HEK293 (cell line): ENCODE results near the gene RHEB.

Experiments used
- CTCF ChIA-PET: fragments of 350-600 bp; formaldehyde crosslinking; extraction: SDS; loops from one replicate; lab custom pipeline; 2021; ENCODE audit warnings: antibody characterized with exemption; lab: Yijun Ruan, JAX
- POLR2A ChIA-PET: fragments of 300-600 bp; formaldehyde crosslinking; extraction: SDS; loops from one replicate; lab custom pipeline; 2020; ENCODE audit warnings: antibody characterized with exemption, inconsistent platforms; lab: Yijun Ruan, JAX
- H3K27ac ChIP-seq: fragments of 200-500 bp; sonication (Bioruptor generic); 2 replicates; pipeline ENCODE4 v1.5.1; 2014; ENCODE audit warnings: low read depth, low read length, control low read depth, inconsistent platforms; ENCODE audit errors: extremely low read depth
- H3K36me3 ChIP-seq, 2 experiments: fragments of 200-500 bp in 1 of 2; sonication (Bioruptor generic) in 1 of 2; 1 replicate in 1 of 2; 2 replicates in 1 of 2; pipeline ENCODE4 v1.5.1; 2014 to 2017; ENCODE audit warnings: inconsistent platforms in 2 of 2, low read length in 2 of 2; ENCODE audit not compliant: control insufficient read depth in 2 of 2, insufficient read depth in 1 of 2
- H3K4me1 ChIP-seq: fragments of 200-500 bp; sonication (Bioruptor generic); 2 replicates; pipeline ENCODE4 v1.5.1; 2014; ENCODE audit warnings: mild to moderate bottlenecking, low read length, inconsistent platforms; ENCODE audit not compliant: control insufficient read depth, insufficient read depth
- H3K4me3 ChIP-seq: 2 replicates; pipeline ENCODE4 v1.5.1; 2011; ENCODE audit warnings: low read depth, mild to moderate bottlenecking, control low read depth, low read length, moderate library complexity
- H3K9me3 ChIP-seq: fragments of 200-500 bp; sonication (Bioruptor generic); 2 replicates; pipeline ENCODE4 v1.5.1; 2014; ENCODE audit warnings: low read depth, low read length, inconsistent platforms; ENCODE audit not compliant: control insufficient read depth, insufficient read depth
- FEZF1 ChIP-seq: fragments of 450-650 bp; formaldehyde crosslinking; IDR thresholded peaks from 2 replicates; pipeline ENCODE4 v1.5.1; 2016; ENCODE audit warnings: missing biosample characterization, missing genetic modification characterization
- KLF10 ChIP-seq: fragments of 450-650 bp; IDR thresholded peaks from 2 replicates; pipeline ENCODE4 v1.5.1; 2018; ENCODE audit warnings: missing biosample characterization, mild to moderate bottlenecking, missing genetic modification characterization
- KLF16 ChIP-seq: fragments of 450-650 bp; formaldehyde crosslinking; IDR thresholded peaks from 2 replicates; pipeline ENCODE4 v1.5.1; 2017; ENCODE audit warnings: missing biosample characterization, missing genetic modification characterization
- MYNN ChIP-seq: fragments of 450-650 bp; formaldehyde crosslinking; IDR thresholded peaks from 2 replicates; pipeline ENCODE4 v1.5.1; 2016; ENCODE audit warnings: missing biosample characterization, missing genetic modification characterization, borderline replicate concordance
- RBAK ChIP-seq: fragments of 450-650 bp; formaldehyde crosslinking; IDR thresholded peaks from 2 replicates; pipeline ENCODE4 v1.5.1; 2016; ENCODE audit warnings: missing biosample characterization, missing genetic modification characterization
- SCRT1 ChIP-seq: fragments of 450-650 bp; formaldehyde crosslinking; IDR thresholded peaks from 2 replicates; pipeline ENCODE4 v1.5.1; 2016; ENCODE audit warnings: missing biosample characterization, missing genetic modification characterization, borderline replicate concordance
- SCRT2 ChIP-seq: fragments of 450-650 bp; formaldehyde crosslinking; IDR thresholded peaks from 2 replicates; pipeline ENCODE4 v1.5.1; 2016; ENCODE audit warnings: missing biosample characterization, missing genetic modification characterization
- TRIM28 ChIP-seq: IDR thresholded peaks from 2 replicates; pipeline ENCODE4 v1.6.1; 2011; ENCODE audit warnings: low read length, control low read depth, borderline replicate concordance
- WT1 ChIP-seq: fragments of 450-650 bp; formaldehyde crosslinking; IDR thresholded peaks from 2 replicates; pipeline ENCODE4 v1.5.1; 2016; ENCODE audit warnings: missing biosample characterization, missing genetic modification characterization
- ZBTB1 ChIP-seq: fragments of 450-650 bp; formaldehyde crosslinking; IDR thresholded peaks from 2 replicates; pipeline ENCODE4 v1.5.1; 2016; ENCODE audit warnings: missing biosample characterization, missing genetic modification characterization
- ZBTB7A ChIP-seq: fragments of 450-650 bp; formaldehyde crosslinking; IDR thresholded peaks from 2 replicates; pipeline ENCODE4 v1.5.1; 2016; ENCODE audit warnings: low read depth, missing biosample characterization, missing genetic modification characterization
- ZBTB8A ChIP-seq: fragments of 450-650 bp; formaldehyde crosslinking; IDR thresholded peaks from 2 replicates; pipeline ENCODE4 v1.5.1; 2016; ENCODE audit warnings: missing biosample characterization, missing genetic modification characterization
- ZFHX2 ChIP-seq: fragments of 450-650 bp; formaldehyde crosslinking; conservative IDR thresholded peaks from 2 replicates; pipeline ENCODE4 v1.5.1; 2016; ENCODE audit warnings: missing biosample characterization, missing genetic modification characterization
- ZNF133 ChIP-seq: fragments of 450-650 bp; formaldehyde crosslinking; IDR thresholded peaks from 2 replicates; pipeline ENCODE4 v1.5.1; 2016; ENCODE audit warnings: missing biosample characterization, missing genetic modification characterization
- ZNF16 ChIP-seq: fragments of 450-650 bp; formaldehyde crosslinking; IDR thresholded peaks from 2 replicates; pipeline ENCODE4 v1.5.1; 2016; ENCODE audit warnings: low read depth, missing biosample characterization, missing genetic modification characterization
- ZNF211 ChIP-seq: fragments of 450-650 bp; formaldehyde crosslinking; IDR thresholded peaks from 2 replicates; pipeline ENCODE4 v1.5.1; 2016; ENCODE audit warnings: low read depth, missing biosample characterization, missing genetic modification characterization
- ZNF24 ChIP-seq: fragments of 450-650 bp; formaldehyde crosslinking; IDR thresholded peaks from 2 replicates; pipeline ENCODE4 v1.5.1; 2016; ENCODE audit warnings: missing biosample characterization, missing genetic modification characterization
- ZNF335 ChIP-seq: fragments of 450-650 bp; formaldehyde crosslinking; conservative IDR thresholded peaks from 2 replicates; pipeline ENCODE4 v1.5.1; 2016; ENCODE audit warnings: missing biosample characterization, missing genetic modification characterization
- ZNF341 ChIP-seq: fragments of 450-650 bp; formaldehyde crosslinking; IDR thresholded peaks from 2 replicates; pipeline ENCODE4; 2016; ENCODE audit warnings: low read depth, missing biosample characterization, missing genetic modification characterization
- ZNF350 ChIP-seq: fragments of 450-650 bp; formaldehyde crosslinking; IDR thresholded peaks from 2 replicates; pipeline ENCODE4 v1.5.0; 2017; ENCODE audit warnings: missing biosample characterization, mild to moderate bottlenecking, missing genetic modification characterization
- ZNF416 ChIP-seq: fragments of 450-650 bp; formaldehyde crosslinking; IDR thresholded peaks from 2 replicates; pipeline ENCODE4 v1.5.1; 2016; ENCODE audit warnings: missing biosample characterization, missing genetic modification characterization
- ZNF423 ChIP-seq: fragments of 450-650 bp; formaldehyde crosslinking; IDR thresholded peaks from 2 replicates; pipeline ENCODE4 v1.5.1; 2016; ENCODE audit warnings: missing biosample characterization, missing genetic modification characterization
- ZNF623 ChIP-seq: fragments of 450-650 bp; formaldehyde crosslinking; IDR thresholded peaks from 2 replicates; pipeline ENCODE4 v1.5.1; 2016; ENCODE audit warnings: missing biosample characterization, missing genetic modification characterization
- ZNF624 ChIP-seq: fragments of 450-650 bp; formaldehyde crosslinking; IDR thresholded peaks from 2 replicates; pipeline ENCODE4 v1.5.1; 2017; ENCODE audit warnings: missing biosample characterization, missing genetic modification characterization
- ZNF677 ChIP-seq: fragments of 450-650 bp; IDR thresholded peaks from 2 replicates; pipeline ENCODE4 v1.5.0; 2018; ENCODE audit warnings: missing biosample characterization, mild to moderate bottlenecking, missing genetic modification characterization, moderate library complexity
- ZNF747 ChIP-seq: fragments of 450-650 bp; formaldehyde crosslinking; IDR thresholded peaks from 2 replicates; pipeline ENCODE4 v1.5.1; 2016; ENCODE audit warnings: missing biosample characterization, missing genetic modification characterization
- ZNF76 ChIP-seq: fragments of 450-650 bp; formaldehyde crosslinking; IDR thresholded peaks from 2 replicates; pipeline ENCODE4; 2016; ENCODE audit warnings: low read depth, missing biosample characterization, missing genetic modification characterization, borderline replicate concordance
- TF ChIP-seq, protein P1 (sequence below): fragments of 450-650 bp; formaldehyde crosslinking; IDR thresholded peaks from 2 replicates; pipeline ENCODE4 v1.5.1; 2016; ENCODE audit warnings: missing biosample characterization, missing genetic modification characterization
- TF ChIP-seq, protein P2 (sequence below): fragments of 450-650 bp; formaldehyde crosslinking; IDR thresholded peaks from 2 replicates; pipeline ENCODE4; 2016; ENCODE audit warnings: missing biosample characterization, missing genetic modification characterization

Gene RHEB

DNA sequence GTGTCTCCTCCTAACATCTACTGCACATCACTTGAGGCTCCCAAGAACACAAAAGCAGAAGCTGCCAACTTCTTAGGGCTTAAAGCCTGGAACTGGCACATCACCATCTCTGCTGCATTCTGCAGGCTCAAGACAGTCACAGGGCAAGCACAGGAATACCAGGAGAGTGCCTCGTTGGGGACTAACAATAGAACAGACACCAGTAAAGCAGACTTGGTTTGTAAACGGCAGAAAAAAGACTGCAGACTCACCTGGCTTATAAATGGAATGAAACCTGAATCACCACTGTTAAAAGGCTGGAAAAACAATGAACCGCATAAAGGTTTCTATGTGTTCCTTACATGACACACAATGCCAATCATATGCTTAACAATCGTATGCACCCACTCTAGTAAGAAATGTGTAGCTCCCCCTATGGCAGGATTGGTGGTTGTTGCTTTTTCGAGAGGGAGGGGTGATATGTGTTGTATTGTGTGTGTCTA is 12.8 kb downstream of the RHEB start:
- no peak for TF ChIP-seq ZNF747 (tag by site-specific recombination)
- peak; percentile 63; the same call in 1 of the 2 replicates for TF ChIP-seq TRIM28
- TF ChIP-seq, protein P1, sequence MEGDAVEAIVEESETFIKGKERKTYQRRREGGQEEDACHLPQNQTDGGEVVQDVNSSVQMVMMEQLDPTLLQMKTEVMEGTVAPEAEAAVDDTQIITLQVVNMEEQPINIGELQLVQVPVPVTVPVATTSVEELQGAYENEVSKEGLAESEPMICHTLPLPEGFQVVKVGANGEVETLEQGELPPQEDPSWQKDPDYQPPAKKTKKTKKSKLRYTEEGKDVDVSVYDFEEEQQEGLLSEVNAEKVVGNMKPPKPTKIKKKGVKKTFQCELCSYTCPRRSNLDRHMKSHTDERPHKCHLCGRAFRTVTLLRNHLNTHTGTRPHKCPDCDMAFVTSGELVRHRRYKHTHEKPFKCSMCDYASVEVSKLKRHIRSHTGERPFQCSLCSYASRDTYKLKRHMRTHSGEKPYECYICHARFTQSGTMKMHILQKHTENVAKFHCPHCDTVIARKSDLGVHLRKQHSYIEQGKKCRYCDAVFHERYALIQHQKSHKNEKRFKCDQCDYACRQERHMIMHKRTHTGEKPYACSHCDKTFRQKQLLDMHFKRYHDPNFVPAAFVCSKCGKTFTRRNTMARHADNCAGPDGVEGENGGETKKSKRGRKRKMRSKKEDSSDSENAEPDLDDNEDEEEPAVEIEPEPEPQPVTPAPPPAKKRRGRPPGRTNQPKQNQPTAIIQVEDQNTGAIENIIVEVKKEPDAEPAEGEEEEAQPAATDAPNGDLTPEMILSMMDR (tag by site-specific recombination) = peak; percentile 19; the same call in 1 of the 2 replicates
- TF ChIP-seq, all 188 proteins: peak for 2
- ChIA-PET CTCF (no interaction called here), POLR2A (no interaction called here)
- Histone ChIP-seq H3K36me3 (no peaks in the 10 kb centered on the region), H3K27ac (no peak overlapping the region), H3K9me3 (no peaks in the 10 kb centered on the region), H3K4me1 (peaks cover 7% of the 10 kb centered on the region; the same call in 1 of the 2 replicates), H3K4me3 (no peak overlapping the region)

DNA sequence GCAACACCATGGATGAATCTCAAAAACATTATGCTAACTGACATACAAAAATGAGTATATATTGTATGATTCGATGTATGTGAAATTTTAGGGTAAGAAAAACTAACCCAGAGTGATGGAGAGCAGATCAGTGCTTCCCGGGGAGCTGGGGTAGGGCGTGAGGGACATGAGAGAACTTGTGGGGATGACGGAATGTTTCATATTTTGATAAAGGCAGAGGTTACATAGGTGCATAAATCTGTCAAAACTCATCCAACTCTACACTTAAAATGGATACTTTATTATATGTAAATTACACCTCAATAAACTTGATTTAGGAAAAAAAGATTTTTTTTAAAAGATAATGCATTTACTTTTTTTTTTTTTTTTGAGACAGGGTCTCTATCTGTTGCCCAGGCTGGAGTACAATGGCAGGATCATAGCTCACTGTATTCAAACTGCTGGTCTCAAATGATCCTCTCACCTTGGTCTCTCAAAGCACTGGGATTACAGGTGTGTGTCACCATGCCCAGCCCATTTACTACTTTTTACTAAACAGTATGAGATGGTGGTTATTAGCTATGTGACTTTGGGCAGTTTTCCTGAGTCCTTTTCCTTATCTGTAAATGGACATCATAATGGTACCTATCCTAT is 13.7 kb downstream of the RHEB start:
- H3K4me1 ChIP-seq = peaks cover 7% of the 10 kb centered on the region; the same call in 1 of the 2 replicates
- TF ChIP-seq ZBTB7A (tag by site-specific recombination) = no peak
- TF ChIP-seq ZNF416 (tag by site-specific recombination) = no peak
- no peak for TF ChIP-seq ZNF623 (tag by site-specific recombination)
- no peak for TF ChIP-seq MYNN (tag by site-specific recombination)
- TF ChIP-seq ZNF677 (tag by site-specific recombination) = no peak
- TF ChIP-seq KLF16 (tag by site-specific recombination) = no peak
- no peak for TF ChIP-seq ZNF335 (tag by site-specific recombination)
- no peak for TF ChIP-seq RBAK (tag by site-specific recombination)
- no peak for TF ChIP-seq WT1 (tag by site-specific recombination)
- TF ChIP-seq, protein P2, sequence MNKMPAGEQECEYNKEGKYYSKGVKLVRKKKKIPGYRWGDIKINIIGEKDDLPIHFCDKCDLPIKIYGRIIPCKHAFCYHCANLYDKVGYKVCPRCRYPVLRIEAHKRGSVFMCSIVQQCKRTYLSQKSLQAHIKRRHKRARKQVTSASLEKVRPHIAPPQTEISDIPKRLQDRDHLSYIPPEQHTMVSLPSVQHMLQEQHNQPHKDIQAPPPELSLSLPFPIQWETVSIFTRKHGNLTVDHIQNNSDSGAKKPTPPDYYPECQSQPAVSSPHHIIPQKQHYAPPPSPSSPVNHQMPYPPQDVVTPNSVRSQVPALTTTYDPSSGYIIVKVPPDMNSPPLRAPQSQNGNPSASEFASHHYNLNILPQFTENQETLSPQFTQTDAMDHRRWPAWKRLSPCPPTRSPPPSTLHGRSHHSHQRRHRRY (tag by site-specific recombination) = no peak
- TF ChIP-seq ZNF341 (tag by site-specific recombination) = no peak
- no peak for TF ChIP-seq ZNF76 (tag by site-specific recombination)
- no peak for TF ChIP-seq ZNF423
- no peak for TF ChIP-seq KLF10 (tag by site-specific recombination)
- TF ChIP-seq ZNF211 (tag by site-specific recombination) = no peak
- ChIA-PET POLR2A (interaction anchor here (1.0 kb wide), 1 partner anchor 14 kb away, joined by 3 read pairs; the partner anchor contains the start of gene RHEB), CTCF (interaction anchor here (1.5 kb wide), 1 partner anchor 11 kb away, joined by 7 read pairs; no protein-coding TSS in a partner anchor)
- no peak overlapping the region for H3K27ac ChIP-seq
- no peaks in the 10 kb centered on the region for H3K36me3 ChIP-seq
- H3K4me3 ChIP-seq = no peak overlapping the region
- no peaks in the 10 kb centered on the region for H3K9me3 ChIP-seq

DNA sequence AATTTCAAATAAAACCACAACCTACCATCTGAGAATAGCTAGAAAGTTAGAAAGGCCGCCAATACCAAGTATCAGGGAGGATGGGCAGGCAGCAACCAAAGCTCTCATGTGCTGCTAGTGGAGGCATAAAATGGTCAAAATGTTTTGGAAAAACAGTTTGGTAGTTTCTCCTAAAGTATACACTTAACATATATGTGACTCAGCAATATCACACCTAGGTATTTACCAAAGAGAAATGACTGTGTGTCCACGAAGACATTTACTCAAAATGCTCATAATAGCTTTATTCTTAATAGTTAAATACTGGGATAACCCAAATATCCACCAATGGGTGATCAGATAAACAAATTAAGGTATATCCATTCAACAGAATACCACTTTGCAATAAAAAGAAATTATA is 14.3 kb downstream of the RHEB start:
- Histone ChIP-seq H3K4me1 (peaks cover 7% of the 10 kb centered on the region; the same call in 1 of the 2 replicates), H3K9me3 (no peaks in the 10 kb centered on the region), H3K27ac (no peak overlapping the region), H3K4me3 (no peak overlapping the region), H3K36me3 (no peaks in the 10 kb centered on the region)
- ChIA-PET CTCF (interaction anchor here (0.7 to 1.6 kb wide), 5 partner anchors 11 to 254 kb away, joined by 3 to 7 read pairs (median 4); no protein-coding TSS in a partner anchor), POLR2A (interaction anchor here (1.0 kb wide), 1 partner anchor 14 kb away, joined by 3 read pairs; the partner anchor contains the start of gene RHEB)
- TF ChIP-seq SCRT2 (tag by site-specific recombination) (no peak), ZBTB1 (tag by site-specific recombination) (no peak), ZNF133 (tag by site-specific recombination) (no peak), ZFHX2 (no peak), FEZF1 (tag by site-specific recombination) (no peak), ZNF24 (no peak), ZBTB8A (no peak), SCRT1 (tag by site-specific recombination) (no peak), ZNF16 (tag by site-specific recombination) (no peak), ZNF350 (no peak), ZNF423 (no peak), ZNF624 (tag by site-specific recombination) (no peak)
